Adrenal gland (tissue), 12 donors: ENCODE results near the gene FOXK2. TPM values are rescaled to one million over a fixed set of nuclear protein-coding genes. Genes with fewer than 3 reads are reported as not detected.

Experiments used
- DNase-seq, 7 donors: peaks; one replicate each; pipeline ENCODE4 v3.0.0-alpha.2; 2019 to 2020
- H3K27ac ChIP-seq, 5 donors: fragments of 200-600 bp; sonication (generic) in 4 of 5; 1 replicate in 3 of 5; 2 replicates in 2 of 5; pipeline versions ENCODE4 v1.5.1 to v1.8.0; 2016 to 2020; ENCODE audit warnings: mild to moderate bottlenecking in 1 of 5
- H3K27me3 ChIP-seq: fragments of 200-600 bp; 2 replicates; pipeline ENCODE4 v1.8.0; 2021
- H3K36me3 ChIP-seq, 2 donors: fragments of 200-600 bp; replicated peaks in 1 of 2; 1 replicate in 1 of 2; 2 replicates in 1 of 2; pipeline versions ENCODE4 v1.5.1 to v1.8.0; 2018 to 2022
- H3K4me1 ChIP-seq, 2 donors: fragments of 200-600 bp; replicated peaks in 1 of 2; 1 replicate in 1 of 2; 2 replicates in 1 of 2; pipeline versions ENCODE4 v1.5.1 to v1.8.0; 2018 to 2021
- H3K4me3 ChIP-seq, 4 donors: fragments of 200-600 bp; sonication (generic) in 3 of 4; one replicate each; pipeline ENCODE4 v1.5.1; 2016 to 2018
- H3K9me3 ChIP-seq, 3 donors: fragments of 200-600 bp; sonication (generic) in 1 of 3; replicated peaks in 1 of 3; 1 replicate in 2 of 3; 2 replicates in 1 of 3; pipeline versions ENCODE4 v1.5.1 to v1.8.0; 2016 to 2021
- CTCF ChIP-seq, 6 experiments: fragments of 450-650 bp in 4 of 6; fragments of 200-600 bp in 2 of 6; sonication (generic) in 1 of 6; IDR thresholded peaks; 1 replicate in 5 of 6; 2 replicates in 1 of 6; pipeline versions ENCODE4 v1.5.1 to v1.8.0; 2016 to 2021; ENCODE audit warnings: antibody characterized with exemption in 6 of 6, mild to moderate bottlenecking in 2 of 6, moderate library complexity in 1 of 6
- POLR2A ChIP-seq, 2 donors: fragments of 450-650 bp; IDR thresholded peaks; one replicate each; pipeline ENCODE4 v1.6.1; 2017; ENCODE audit warnings: antibody characterized with exemption in 2 of 2, mild to moderate bottlenecking in 2 of 2, moderate library complexity in 1 of 2
- WGBS, 4 donors: extraction: QIAGEN DNeasy Blood & Tissue Kit in 2 of 4; methylation state at CpG; one replicate each; pipeline versions ENCODE4 v1.1.5 to v1.1.7; 2013 to 2017; 5-methylcytosine and 5-hydroxymethylcytosine counted together
- intact Hi-C, 2 donors: fragments of 100-400 bp; cut with DNase I; formaldehyde crosslinking; loops; one replicate each; pipeline versions ENCODE4 v1.14.1 to v1.15.0; 2022 to 2023
- polyA plus RNA-seq, 3 donors: library from polyadenylated mRNA; stranded (reverse); fragments of 200-250 nt in 2 of 3; fragments of 350-450 nt in 1 of 3; fragmentation: Illumina TruSeq in 1 of 3; extraction: RNeasy Lipid Tissue Mini Kit (QIAGEN cat#74804) in 1 of 3; gene quantifications; one replicate each; pipeline ENCODE4 v1.2.3, GENCODE V29; 2013 to 2014
- total RNA-seq, 9 donors: library from RNA; depleted of rRNA in 4 of 9; stranded (reverse); fragments of >200 nt in 4 of 9; fragments of 120-200 nt in 1 of 9; fragmentation: NEBNext Ultra II Directional in 1 of 9; extraction: Animal tissue kit (Norgen Biotek cat#: 25700) in 1 of 9; gene quantifications; one replicate each; pipeline versions ENCODE4 v1.1.0 to v1.2.4, GENCODE V29; 2013 to 2023
- donor health status: healthy with polysubstance abuse.
- donor health status: Bipolar disorder and iron deficiency.
- donor health status: DM: yes; HTN: yes; CAD: no.
- donor health status: DM: no; HTN: no; CAD: no.
- donor health status: DM: no; HTN: no; CAD: no.
- donor health status: DM: yes; HTN: yes; CAD: no.

Gene FOXK2
- total and polyA plus RNA-seq, 12 donors = 30.5 to 138 (median 45.5) TPM

- no peak for TF ChIP-seq POLR2A (IDR thresholded peaks at IDR 0.05)
- no peak for TF ChIP-seq CTCF (IDR thresholded peaks at IDR 0.05)
- DNase-seq = peak; percentile 64 to 90 (median 78)
- H3K27me3 ChIP-seq = no peaks in the 10 kb centered on the region
- intact Hi-C loops = no loop called here
- 47 to 65% (median 58%) methylated on average over 17 to 18 of the region's 18 CpGs for WGBS, 4 donors
- peak overlapping the region in 2 of 5 donors; percentile 65 to 70 for H3K27ac ChIP-seq
- no peak overlapping the region for H3K4me3 ChIP-seq
- no peaks in the 10 kb centered on the region for H3K9me3 ChIP-seq
- H3K36me3 ChIP-seq = peaks cover 0 to 36% of the 10 kb centered on the region in 2 donors
- peaks cover 11 to 25% of the 10 kb centered on the region in 2 donors for H3K4me1 ChIP-seq
Observed at GRCh38 chr17:82603981-82604448, 84.5 kb downstream of the FOXK2 start.

- Histone ChIP-seq H3K4me3 (no peak overlapping the region), H3K36me3 (peaks cover 0 to 36% of the 10 kb centered on the region in 2 donors), H3K27me3 (no peaks in the 10 kb centered on the region), H3K27ac (peak overlapping the region in 2 of 5 donors; percentile 51 to 65), H3K9me3 (no peaks in the 10 kb centered on the region), H3K4me1 (peaks cover 11 to 25% of the 10 kb centered on the region in 2 donors)
- TF ChIP-seq POLR2A (IDR thresholded peaks at IDR 0.05) (no peak), CTCF (IDR thresholded peaks at IDR 0.05) (no peak)
- DNase-seq = no peak
- 89 to 99% (median 95%) methylated on average over 7 of the region's 7 CpGs for WGBS, 4 donors
- intact Hi-C loops = no loop called here
Observed at GRCh38 chr17:82604532-82604931, 85.0 kb downstream of the FOXK2 start.

- TF ChIP-seq POLR2A (IDR thresholded peaks at IDR 0.05) (no peak), CTCF (IDR thresholded peaks at IDR 0.05) (no peak)
- peaks cover 11 to 26% of the 10 kb centered on the region in 2 donors for H3K4me1 ChIP-seq
- H3K36me3 ChIP-seq = peaks cover 0 to 30% of the 10 kb centered on the region in 2 donors
- no peak for DNase-seq
- WGBS, 4 donors = 91 to 93% (median 92%) methylated on average over 16 of the region's 16 CpGs
- H3K4me3 ChIP-seq = no peak overlapping the region
- H3K9me3 ChIP-seq = no peaks in the 10 kb centered on the region
- no peaks in the 10 kb centered on the region for H3K27me3 ChIP-seq
- H3K27ac ChIP-seq = no peak overlapping the region
- intact Hi-C loops = no loop called here
Observed at GRCh38 chr17:82605939-82606600, 86.5 kb downstream of the FOXK2 start.

- WGBS, 4 donors = 71 to 86% (median 72%) methylated on average over 5 of the region's 5 CpGs
- H3K9me3 ChIP-seq = no peaks in the 10 kb centered on the region
- DNase-seq = no peak
- TF ChIP-seq POLR2A (IDR thresholded peaks at IDR 0.05) (no peak), CTCF (IDR thresholded peaks at IDR 0.05) (no peak)
- no peak overlapping the region for H3K27ac ChIP-seq
- no peak overlapping the region for H3K4me3 ChIP-seq
- H3K27me3 ChIP-seq = no peaks in the 10 kb centered on the region
- H3K4me1 ChIP-seq = peaks cover 0 to 8% of the 10 kb centered on the region in 2 donors
- intact Hi-C loops = no loop called here
- peaks cover 0 to 8% of the 10 kb centered on the region in 2 donors for H3K36me3 ChIP-seq
Observed at GRCh38 chr17:82608816-82609215, 89.3 kb downstream of the FOXK2 start.
